Caco-2 (cell line): ENCODE measurements around the gene OR10AD1. TPM values are rescaled to one million over a fixed set of nuclear protein-coding genes. Genes with fewer than 3 reads are reported as not detected.

ENCODE experiments used
- BruUV-seq: library from RNA; stranded (reverse); fragments of 400-500 nt; replicated peaks from 2 replicates; lab custom pipeline; 2021; lab: Mats Ljungman, UMichigan
- CTCF ChIA-PET: fragments of 300-600 bp; sonication (Branson Sonifier 250); formaldehyde crosslinking; loops from one replicate; lab custom pipeline; 2022; ENCODE audit warnings: antibody characterized with exemption; lab: Charles Lee
- POLR2A ChIA-PET: fragments of 300-600 bp; sonication (Branson Sonifier 250); formaldehyde crosslinking; loops from one replicate; lab custom pipeline; 2022; ENCODE audit warnings: antibody characterized with exemption; lab: Charles Lee
- DNase-seq, 2 experiments: peaks; one replicate each; pipeline versions ENCODE4 v3.0.0 to v3.0.0-alpha.2; 2020 to 2022
- H3K27me3 ChIP-seq: replicated peaks from 2 replicates; pipeline ENCODE4 v1.6.0; 2011; ENCODE audit warnings: low read length; ENCODE audit not compliant: control insufficient read depth, insufficient read depth
- H3K36me3 ChIP-seq: 2 replicates; pipeline ENCODE4 v1.5.1; 2011; ENCODE audit warnings: low read length; ENCODE audit not compliant: control insufficient read depth, insufficient read depth
- H3K4me1 ChIP-seq: fragments of 250-450 bp; sonication (Bioruptor Pico); 2 replicates; pipeline ENCODE4 v1.5.1; 2020; ENCODE audit warnings: mild to moderate bottlenecking
- H3K4me3 ChIP-seq: 2 replicates; pipeline ENCODE4 v1.5.1; 2011; ENCODE audit warnings: low read depth, mild to moderate bottlenecking, control low read depth, low read length
- H3K9me3 ChIP-seq: fragments of 250-450 bp; sonication (Bioruptor Pico); 2 replicates; pipeline ENCODE4 v1.5.1; 2020; ENCODE audit warnings: mild to moderate bottlenecking, moderate library complexity
- H3K27ac Mint-ChIP-seq: one replicate; pipeline ENCODE4 v1.8.0; 2022; ENCODE audit warnings: mixed read lengths; ENCODE audit not compliant: unreplicated experiment
- H3K27me3 Mint-ChIP-seq: one replicate; pipeline ENCODE4 v1.8.0; 2022; ENCODE audit warnings: mixed read lengths; ENCODE audit not compliant: insufficient read depth, unreplicated experiment
- H3K36me3 Mint-ChIP-seq: one replicate; pipeline ENCODE4 v1.8.0; 2022; ENCODE audit warnings: mild to moderate bottlenecking, mixed read lengths; ENCODE audit not compliant: insufficient read depth, unreplicated experiment
- H3K4me1 Mint-ChIP-seq: one replicate; pipeline ENCODE4 v1.8.0; 2022; ENCODE audit warnings: low read depth, mixed read lengths; ENCODE audit not compliant: unreplicated experiment
- H3K4me3 Mint-ChIP-seq: one replicate; pipeline ENCODE4 v1.8.0; 2022; ENCODE audit warnings: mild to moderate bottlenecking, moderate library complexity, mixed read lengths; ENCODE audit not compliant: unreplicated experiment
- H3K9me3 Mint-ChIP-seq: one replicate; pipeline ENCODE4 v1.8.0; 2022; ENCODE audit warnings: mixed read lengths; ENCODE audit not compliant: unreplicated experiment
- CTCF ChIP-seq, 2 experiments: fragments of 200-600 bp in 1 of 2; IDR thresholded peaks; 1 replicate in 1 of 2; 2 replicates in 1 of 2; pipeline versions ENCODE4 v1.5.1 to v1.8.0; 2011 to 2022; ENCODE audit warnings: antibody characterized with exemption in 1 of 2, control low read depth in 1 of 2, inconsistent platforms in 1 of 2, low read depth in 1 of 2, low read length in 1 of 2, mild to moderate bottlenecking in 1 of 2, moderate library complexity in 1 of 2; ENCODE audit not compliant: insufficient read depth in 1 of 2, severe bottlenecking in 1 of 2, unreplicated experiment in 1 of 2
- intact Hi-C: fragments of 100-400 bp; cut with micrococcal nuclease; formaldehyde crosslinking; loops from one replicate; pipeline ENCODE4 v1.10.0; 2022; ENCODE audit not compliant: unreplicated experiment
- total RNA-seq: library from RNA; stranded (reverse); gene quantifications from 2 replicates; pipeline ENCODE4 v1.2.3, GENCODE V29; 2022

The OR10AD1 gene
- total RNA-seq, 1 experiment from 2014 or later = not detected

- H3K36me3 ChIP-seq = no peaks in the 10 kb centered on the region
- H3K4me1 ChIP-seq = peaks cover 24% of the 10 kb centered on the region
- Mint-ChIP-seq H3K27ac (no peak overlapping the region), H3K4me3 (no peak overlapping the region), H3K9me3 (no peaks in the 10 kb centered on the region), H3K27me3 (no peaks in the 10 kb centered on the region), H3K4me1 (peaks cover 34% of the 10 kb centered on the region), H3K36me3 (no peaks in the 10 kb centered on the region)
- no peaks in the 10 kb centered on the region for H3K9me3 ChIP-seq
- peak; percentile 85 to 87 for DNase-seq
- BruUV-seq = no TSS peak
- TF ChIP-seq CTCF (IDR thresholded peaks at IDR 0.05; ENCODE audit: insufficient read depth in 1 of 2, low read depth in 1 of 2, low read length in 1 of 2, severe bottlenecking in 1 of 2, unreplicated experiment in 1 of 2) = peak; percentile 86 to 93
- intact Hi-C loops = no loop called here
- ChIA-PET POLR2A (no interaction called here), CTCF (interaction anchor here (0.5 to 1.4 kb wide), 7 partner anchors 8 to 429 kb away, joined by 3 to 5 read pairs (median 4); partner anchors contain the start of gene ASB8)
- H3K4me3 ChIP-seq = no peak overlapping the region
- H3K27me3 ChIP-seq = no peaks in the 10 kb centered on the region
These were observed 13.6 kb downstream of the OR10AD1 start for GRCh38 chr12:48189331-48190125.

- Histone ChIP-seq H3K36me3 (no peaks in the 10 kb centered on the region), H3K4me1 (peaks cover 9% of the 10 kb centered on the region; the same call in 1 of the 2 replicates), H3K9me3 (no peaks in the 10 kb centered on the region), H3K4me3 (no peak overlapping the region), H3K27me3 (no peaks in the 10 kb centered on the region)
- BruUV-seq = no TSS peak
- no peak for DNase-seq
- H3K27me3 Mint-ChIP-seq = no peaks in the 10 kb centered on the region
- peaks cover 20% of the 10 kb centered on the region for H3K4me1 Mint-ChIP-seq
- no peak overlapping the region for H3K27ac Mint-ChIP-seq
- CTCF ChIA-PET = no interaction called here
- no peak overlapping the region for H3K4me3 Mint-ChIP-seq
- intact Hi-C loops = no loop called here
- H3K36me3 Mint-ChIP-seq = no peaks in the 10 kb centered on the region
- TF ChIP-seq CTCF (IDR thresholded peaks at IDR 0.05; ENCODE audit: insufficient read depth in 1 of 2, low read depth in 1 of 2, low read length in 1 of 2, severe bottlenecking in 1 of 2, unreplicated experiment in 1 of 2) = no peak
- POLR2A ChIA-PET = no interaction called here
- no peaks in the 10 kb centered on the region for H3K9me3 Mint-ChIP-seq
These were observed 15.0 kb downstream of the OR10AD1 start for GRCh38 chr12:48187916-48188695.

GRCh38 chr12:48185181-48185919 is 17.7 kb downstream of the OR10AD1 start:
- Mint-ChIP-seq H3K27ac (no peak overlapping the region), H3K9me3 (no peaks in the 10 kb centered on the region), H3K27me3 (peaks cover 10% of the 10 kb centered on the region), H3K4me3 (peak overlapping the region; percentile 18), H3K36me3 (no peaks in the 10 kb centered on the region), H3K4me1 (peaks cover 22% of the 10 kb centered on the region)
- Histone ChIP-seq H3K27me3 (no peaks in the 10 kb centered on the region), H3K4me3 (no peak overlapping the region), H3K9me3 (no peaks in the 10 kb centered on the region), H3K36me3 (no peaks in the 10 kb centered on the region), H3K4me1 (peaks cover 10% of the 10 kb centered on the region)
- intact Hi-C loops = no loop called here
- ChIA-PET CTCF (no interaction called here), POLR2A (interaction anchor here (0.6 kb wide), 1 partner anchor 220 kb away, joined by 3 read pairs; no protein-coding TSS in a partner anchor)
- no TSS peak for BruUV-seq
- no peak for TF ChIP-seq CTCF (IDR thresholded peaks at IDR 0.05; ENCODE audit: insufficient read depth in 1 of 2, low read depth in 1 of 2, low read length in 1 of 2, severe bottlenecking in 1 of 2, unreplicated experiment in 1 of 2)
- no peak for DNase-seq
